Keratinocyte (primary cell): ENCODE results near the gene RASL10A. TPM values are rescaled to one million over a fixed set of nuclear protein-coding genes. Genes with fewer than 3 reads are reported as not detected.

Experiments used
- DNase-seq: peaks from one replicate; pipeline ENCODE4 v3.0.0-alpha.2; 2011; ENCODE audit warnings: low read depth, missing footprints, low spot score
- FAIRE-seq: peaks from 2 replicates; lab custom pipeline; 2011; peaks lifted over from hg19 to GRCh38; lab: Jason Lieb, UNC
- H2AFZ ChIP-seq: 2 replicates; pipeline ENCODE4 v1.6.0; 2012; ENCODE audit warnings: low read length, control low read depth, inconsistent platforms; ENCODE audit not compliant: control insufficient read depth
- H3K27ac ChIP-seq: 2 replicates; pipeline ENCODE4 v1.5.1; 2011; ENCODE audit warnings: low read length; ENCODE audit not compliant: control insufficient read depth, insufficient read depth
- H3K27me3 ChIP-seq: 3 replicates; pipeline ENCODE4 v1.6.0; 2011; ENCODE audit warnings: low read length; ENCODE audit not compliant: control insufficient read depth, insufficient read depth; ENCODE audit errors: extremely low read depth
- H3K36me3 ChIP-seq, 2 experiments: 2 replicates in 1 of 2; 3 replicates in 1 of 2; pipeline ENCODE4 v1.5.1; 2011; ENCODE audit warnings: low read length in 2 of 2, mild to moderate bottlenecking in 1 of 2; ENCODE audit not compliant: control insufficient read depth in 2 of 2, insufficient read depth in 2 of 2; ENCODE audit errors: extremely low read depth in 1 of 2
- H3K4me1 ChIP-seq: 3 replicates; pipeline ENCODE4 v1.5.1; 2011; ENCODE audit warnings: low read length; ENCODE audit not compliant: control insufficient read depth, insufficient read depth; ENCODE audit errors: extremely low read depth
- H3K4me2 ChIP-seq: 3 replicates; pipeline ENCODE4 v1.6.0; 2011; ENCODE audit warnings: low read depth, low read length; ENCODE audit not compliant: control insufficient read depth, insufficient read depth; ENCODE audit errors: extremely low read depth
- H3K4me3 ChIP-seq, 3 experiments: fragments of 200-600 bp in 1 of 3; sonication (generic) in 1 of 3; 2 replicates in 2 of 3; 3 replicates in 1 of 3; pipeline ENCODE4 v1.5.1; 2011 to 2016; ENCODE audit warnings: low read length in 3 of 3, mild to moderate bottlenecking in 3 of 3, control low read depth in 2 of 3, inconsistent platforms in 1 of 3, low read depth in 1 of 3, mixed read lengths in 1 of 3, mixed run types in 1 of 3, moderate library complexity in 1 of 3; ENCODE audit not compliant: control insufficient read depth in 2 of 3, insufficient read depth in 2 of 3; ENCODE audit errors: extremely low read depth in 1 of 3
- H3K79me2 ChIP-seq: 2 replicates; pipeline ENCODE4 v1.6.0; 2012; ENCODE audit warnings: low read length; ENCODE audit not compliant: control insufficient read depth, insufficient read depth
- H3K9ac ChIP-seq: 3 replicates; pipeline ENCODE4 v1.6.0; 2011; ENCODE audit warnings: low read length; ENCODE audit not compliant: control insufficient read depth, insufficient read depth; ENCODE audit errors: extremely low read depth
- H3K9me1 ChIP-seq: 3 replicates; pipeline ENCODE4 v1.6.0; 2011; ENCODE audit warnings: low read length; ENCODE audit not compliant: control insufficient read depth, insufficient read depth; ENCODE audit errors: extremely low read depth
- H3K9me3 ChIP-seq: 2 replicates; pipeline ENCODE4 v1.5.1; 2012; ENCODE audit warnings: low read depth, low read length; ENCODE audit not compliant: control insufficient read depth
- H4K20me1 ChIP-seq: 3 replicates; pipeline ENCODE4 v1.6.0; 2011; ENCODE audit warnings: low read length; ENCODE audit not compliant: control insufficient read depth, insufficient read depth; ENCODE audit errors: extremely low read depth
- EZH2 ChIP-seq: IDR thresholded peaks from one replicate; pipeline ENCODE4 v1.6.1; 2012; ENCODE audit warnings: inconsistent platforms, mild to moderate bottlenecking, low read length, moderate library complexity
- dilution Hi-C: fragments of 300-500 bp; cut with MboI; formaldehyde crosslinking; loops from one replicate; pipeline ENCODE4 v1.7.0; 2020; ENCODE audit warnings: low sequenced_read_pairs; ENCODE audit not compliant: extremely low pct_ligation_motif_present
- polyA plus RNA-seq, 5 experiments: library from polyadenylated mRNA; depleted of rRNA in 3 of 5; stranded (reverse) in 3 of 5; stranded (forward) in 1 of 5; unstranded in 1 of 5; fragments of >200 nt; gene quantifications; 1 replicate in 1 of 5; 2 replicates in 3 of 5; 3 replicates in 1 of 5; pipeline versions ENCODE4 v1.2.1 to v1.2.3, GENCODE V29; 2011 to 2012; ENCODE audit warnings: missing spikeins in 2 of 5, low read depth in 1 of 5, low replicate concordance in 1 of 5
- TF ChIP-seq, protein P1 (sequence below), 3 experiments: IDR thresholded peaks in 1 of 3; conservative IDR thresholded peaks in 1 of 3; optimal IDR thresholded peaks in 1 of 3; 2 replicates in 2 of 3; 3 replicates in 1 of 3; pipeline versions ENCODE3 to v1.5.1; 2011; ENCODE audit warnings: low read length in 3 of 3, mild to moderate bottlenecking in 3 of 3, moderate library complexity in 2 of 3, control low read depth in 1 of 3, inconsistent platforms in 1 of 3; ENCODE audit not compliant: insufficient read depth in 2 of 3; ENCODE audit errors: extremely low read depth in 1 of 3

Gene RASL10A
- polyA plus RNA-seq, 1 donor (not counting 4 experiments of a cell fraction or from before 2014, with no cell fraction given): not detected

DNA sequence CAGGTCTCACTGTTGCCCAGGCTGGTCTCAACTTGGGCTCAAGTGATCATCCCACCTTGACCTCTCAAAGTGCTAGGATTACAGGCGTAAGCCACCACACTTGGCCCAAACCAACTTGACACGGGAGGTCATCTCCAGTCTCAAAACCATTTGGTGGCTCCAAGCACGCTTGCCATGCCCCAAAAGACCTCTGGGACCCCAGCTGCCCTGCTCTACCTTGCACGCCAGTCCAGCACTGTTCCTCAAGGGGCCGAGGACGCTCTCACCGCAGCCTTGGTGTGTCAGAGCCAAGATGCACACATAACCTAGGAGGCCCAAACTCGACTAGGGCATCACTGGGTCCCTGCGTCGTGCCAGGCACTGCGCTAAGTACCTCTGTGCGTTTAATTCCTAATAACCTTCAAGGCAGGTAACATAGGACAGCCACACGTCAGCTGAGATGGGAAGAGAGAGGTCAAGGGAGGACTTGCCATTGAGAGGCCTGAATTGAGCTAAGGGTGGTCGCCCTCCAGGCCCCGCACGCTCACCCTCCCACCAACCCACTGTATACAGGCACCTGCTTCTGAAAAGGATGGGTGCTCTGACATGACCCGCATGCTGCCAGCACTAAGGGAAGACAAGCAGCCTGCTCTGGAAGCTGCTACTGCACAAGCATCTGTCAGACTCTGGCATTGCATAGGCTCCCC is 13.6 kb downstream of the RASL10A start:
- peaks cover 26 to 34% of the 10 kb centered on the region in 2 experiments for H3K36me3 ChIP-seq
- TF ChIP-seq EZH2: no peak
- TF ChIP-seq, protein P1, sequence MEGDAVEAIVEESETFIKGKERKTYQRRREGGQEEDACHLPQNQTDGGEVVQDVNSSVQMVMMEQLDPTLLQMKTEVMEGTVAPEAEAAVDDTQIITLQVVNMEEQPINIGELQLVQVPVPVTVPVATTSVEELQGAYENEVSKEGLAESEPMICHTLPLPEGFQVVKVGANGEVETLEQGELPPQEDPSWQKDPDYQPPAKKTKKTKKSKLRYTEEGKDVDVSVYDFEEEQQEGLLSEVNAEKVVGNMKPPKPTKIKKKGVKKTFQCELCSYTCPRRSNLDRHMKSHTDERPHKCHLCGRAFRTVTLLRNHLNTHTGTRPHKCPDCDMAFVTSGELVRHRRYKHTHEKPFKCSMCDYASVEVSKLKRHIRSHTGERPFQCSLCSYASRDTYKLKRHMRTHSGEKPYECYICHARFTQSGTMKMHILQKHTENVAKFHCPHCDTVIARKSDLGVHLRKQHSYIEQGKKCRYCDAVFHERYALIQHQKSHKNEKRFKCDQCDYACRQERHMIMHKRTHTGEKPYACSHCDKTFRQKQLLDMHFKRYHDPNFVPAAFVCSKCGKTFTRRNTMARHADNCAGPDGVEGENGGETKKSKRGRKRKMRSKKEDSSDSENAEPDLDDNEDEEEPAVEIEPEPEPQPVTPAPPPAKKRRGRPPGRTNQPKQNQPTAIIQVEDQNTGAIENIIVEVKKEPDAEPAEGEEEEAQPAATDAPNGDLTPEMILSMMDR (optimal IDR thresholded peaks at IDR 0.05 in 1 of 3, IDR thresholded peaks at IDR 0.05 in 1 of 3, conservative IDR thresholded peaks at IDR 0.05 in 1 of 3; ENCODE audit: extremely low read depth in 1 of 3, insufficient read depth in 2 of 3, low read length in 3 of 3): no peak
- no peaks in the 10 kb centered on the region for H3K9me3 ChIP-seq
- H3K4me2 ChIP-seq: no peak overlapping the region
- H3K9me1 ChIP-seq: peaks cover 2% of the 10 kb centered on the region
- H3K9ac ChIP-seq: no peak overlapping the region
- H3K4me1 ChIP-seq: peaks cover 5% of the 10 kb centered on the region
- H3K79me2 ChIP-seq: no peaks in the 10 kb centered on the region
- FAIRE-seq (no peak), DNase-seq (no peak)
- no peak overlapping the region for H2AFZ ChIP-seq
- dilution Hi-C loops: no loop called here
- no peak overlapping the region for H3K27ac ChIP-seq
- no peaks in the 10 kb centered on the region for H3K27me3 ChIP-seq
- H3K4me3 ChIP-seq: no peak overlapping the region
- H4K20me1 ChIP-seq: peaks cover 17% of the 10 kb centered on the region

DNA sequence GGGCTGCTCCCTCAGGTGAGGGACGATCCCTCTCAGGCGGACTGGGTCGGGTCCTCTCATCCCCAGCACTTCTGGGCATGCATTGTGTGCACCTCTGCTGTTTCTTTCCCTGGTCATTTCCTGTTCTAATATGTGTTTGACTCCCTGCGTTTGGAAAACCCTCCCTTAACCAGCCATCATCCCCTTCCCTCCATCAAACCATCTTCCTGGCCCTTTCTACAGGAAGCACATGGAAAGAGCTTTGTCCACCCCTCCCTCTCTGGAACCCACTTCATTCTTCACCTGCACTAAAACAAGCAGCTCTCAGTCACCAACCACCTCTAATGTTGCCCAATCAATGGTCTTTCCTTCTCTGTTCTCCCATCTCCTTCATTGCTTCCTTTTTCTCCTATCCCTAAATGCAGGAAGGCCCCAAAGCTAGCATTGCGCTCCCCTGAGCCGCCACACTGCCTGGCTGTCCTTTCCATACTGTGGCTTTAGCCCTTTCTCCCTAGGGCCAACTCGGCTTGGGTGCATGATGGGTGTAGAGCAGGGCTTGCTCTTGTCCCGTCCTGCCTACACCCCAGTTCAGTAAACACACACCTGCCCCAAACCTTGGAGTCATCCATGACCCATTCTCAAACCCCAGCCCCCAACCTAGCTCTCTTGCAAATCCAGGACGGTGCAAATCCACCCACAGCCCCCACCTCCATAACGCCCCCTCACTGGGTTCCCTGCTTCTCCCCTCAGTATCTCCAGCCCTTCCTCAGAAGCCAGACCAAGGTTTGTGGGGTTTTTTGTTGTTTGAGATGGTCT is 14.5 kb downstream of the RASL10A start:
- Histone ChIP-seq H3K9ac (no peak overlapping the region), H3K9me1 (peaks cover 2% of the 10 kb centered on the region)
- TF ChIP-seq, protein P1 (optimal IDR thresholded peaks at IDR 0.05 in 1 of 3, IDR thresholded peaks at IDR 0.05 in 1 of 3, conservative IDR thresholded peaks at IDR 0.05 in 1 of 3; ENCODE audit: extremely low read depth in 1 of 3, insufficient read depth in 2 of 3, low read length in 3 of 3): no peak
- no peak for TF ChIP-seq EZH2

More for the DNA sequence above, 14.5 kb downstream of the RASL10A start:
- Histone ChIP-seq H3K27ac (no peak overlapping the region), H3K4me2 (no peak overlapping the region), H4K20me1 (peaks cover 17% of the 10 kb centered on the region), H3K79me2 (no peaks in the 10 kb centered on the region), H3K4me1 (peaks cover 2% of the 10 kb centered on the region), H3K9me3 (no peaks in the 10 kb centered on the region), H3K4me3 (no peak overlapping the region), H3K27me3 (no peaks in the 10 kb centered on the region), H2AFZ (no peak overlapping the region), H3K36me3 (peaks cover 31 to 41% of the 10 kb centered on the region in 2 experiments)
- FAIRE-seq (peak; percentile 20), DNase-seq (no peak)
- dilution Hi-C loops: no loop called here
